ENCODE results near the gene CALCA.

DNA sequence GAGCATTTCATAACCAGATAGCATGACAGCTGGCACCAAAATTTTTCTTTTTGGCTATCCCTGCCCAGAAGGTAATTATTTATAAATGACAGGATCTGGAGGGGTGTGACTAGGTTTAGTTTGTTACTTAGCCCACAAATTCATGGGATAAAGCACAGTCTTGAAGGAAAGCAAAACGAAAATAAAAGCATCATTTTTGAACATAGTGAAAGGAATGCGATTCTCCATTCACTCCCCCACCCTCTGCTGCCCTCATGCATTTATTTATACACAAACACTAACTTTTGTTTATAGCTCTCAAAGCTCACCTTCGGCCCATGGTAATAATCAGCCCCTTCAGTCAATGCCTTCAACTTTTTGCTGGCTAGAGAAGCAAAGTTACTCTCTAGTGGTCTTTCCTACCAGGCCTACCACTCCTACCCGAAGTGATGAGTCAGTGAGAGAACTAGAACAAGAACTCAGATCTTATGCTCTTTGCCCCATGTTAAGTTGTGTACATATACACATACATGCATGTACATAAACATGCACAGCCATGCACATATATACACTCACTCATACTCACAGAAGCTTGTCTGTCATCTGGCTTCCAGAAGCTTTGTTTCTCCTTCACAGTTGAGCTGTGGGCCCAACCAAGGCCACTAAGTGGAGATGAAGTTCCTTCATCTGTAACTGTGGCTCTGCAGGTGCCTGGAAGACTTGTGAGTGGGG lies 22.6 kb downstream of the CALCA start:
- no peak for TF ChIP-seq POLR2AphosphoS5 (IDR thresholded peaks at IDR 0.05; ENCODE audit: low read depth, low read length)
- TF ChIP-seq TAF1 (IDR thresholded peaks at IDR 0.05; ENCODE audit: borderline replicate concordance, low read depth, low read length), result no peak
- TF ChIP-seq POLR2A (IDR thresholded peaks at IDR 0.05; ENCODE audit: low read depth, low read length), result no peak
